HepG2 (cell line): ENCODE measurements around the gene ZC3H14. TPM values are rescaled to one million over a fixed set of nuclear protein-coding genes. Genes with fewer than 3 reads are reported as not detected.
A peak's percentile ranks its signal among the peaks of the same experiment; 100 is the strongest.

ENCODE experiments used
- ATAC-seq: fragments of 200-7000 bp; cut with Tn5 transposase; 3 replicates; pipeline ENCODE4 v1.9.1; 2020; ENCODE audit warnings: mild to moderate bottlenecking, moderate library complexity
- BruUV-seq: library from RNA; stranded (reverse); fragments of 400-500 nt; replicated peaks from 2 replicates; lab custom pipeline; 2021; lab: Mats Ljungman, UMichigan
- CTCF ChIA-PET: fragments of 300-600 bp; formaldehyde crosslinking; extraction: SDS; loops from one replicate; lab custom pipeline; 2021; ENCODE audit warnings: low total read pairs, inconsistent platforms, low intra/inter-chr PET ratio; lab: Yijun Ruan, JAX
- POLR2A ChIA-PET: fragments of 350-600 bp; sonication (Branson Sonifier 250); formaldehyde crosslinking; loops from one replicate; lab custom pipeline; 2020; ENCODE audit warnings: antibody characterized with exemption, inconsistent platforms; lab: Yijun Ruan, JAX
- DNase-seq: peaks from one replicate; pipeline ENCODE4 v3.0.0-alpha.2; 2015; ENCODE audit warnings: low spot score
- FAIRE-seq: peaks from 3 replicates; lab custom pipeline; 2011; peaks lifted over from hg19 to GRCh38; lab: Jason Lieb, UNC
- H2AFZ ChIP-seq: one replicate; pipeline ENCODE4 v1.6.1; 2011; ENCODE audit warnings: low read length, inconsistent platforms
- H3K27ac ChIP-seq: fragments of 300-600 bp; 3 replicates; pipeline ENCODE4 v1.8.0; 2011; ENCODE audit warnings: mixed run types, mild to moderate bottlenecking, mixed read lengths, low read length, inconsistent platforms; ENCODE audit not compliant: insufficient read depth; ENCODE audit errors: extremely low read length
- H3K27me3 ChIP-seq, 2 experiments: fragments of 200-600 bp in 1 of 2; 2 replicates in 1 of 2; 3 replicates in 1 of 2; pipeline versions ENCODE4 v1.6.0 to v1.8.0; 2011; ENCODE audit warnings: low read length in 2 of 2, mild to moderate bottlenecking in 2 of 2, moderate library complexity in 2 of 2, inconsistent platforms in 1 of 2; ENCODE audit not compliant: insufficient read depth in 2 of 2, control insufficient read depth in 1 of 2
- H3K36me3 ChIP-seq, 2 experiments: fragments of 200-600 bp in 1 of 2; replicated peaks in 1 of 2; 2 replicates in 1 of 2; 3 replicates in 1 of 2; pipeline versions ENCODE4 v1.5.1 to v1.8.0; 2011; ENCODE audit warnings: low read length in 2 of 2, inconsistent platforms in 1 of 2; ENCODE audit not compliant: insufficient read depth in 2 of 2, control insufficient read depth in 1 of 2
- H3K4me1 ChIP-seq: 2 replicates; pipeline ENCODE4 v1.5.1; 2012; ENCODE audit warnings: low read length, inconsistent platforms; ENCODE audit not compliant: insufficient read depth
- H3K4me2 ChIP-seq: 2 replicates; pipeline ENCODE4 v1.6.0; 2011; ENCODE audit warnings: low read depth, low read length, inconsistent platforms
- H3K4me3 ChIP-seq, 3 experiments: fragments of 200-600 bp in 1 of 3; sonication (generic), shearing (Covaris generic) in 1 of 3; replicated peaks in 1 of 3; 2 replicates each; pipeline ENCODE4 v1.5.1; 2011 to 2016; ENCODE audit warnings: low read length in 3 of 3, inconsistent platforms in 2 of 3, low read depth in 2 of 3, mild to moderate bottlenecking in 2 of 3, control low read depth in 1 of 3, mixed read lengths in 1 of 3; ENCODE audit not compliant: insufficient read depth in 1 of 3
- H3K79me2 ChIP-seq: one replicate; pipeline ENCODE4 v1.6.1; 2011; ENCODE audit warnings: low read length, inconsistent platforms; ENCODE audit not compliant: insufficient read depth
- H3K9ac ChIP-seq: 2 replicates; pipeline ENCODE4 v1.6.0; 2011; ENCODE audit warnings: mild to moderate bottlenecking, low read depth, low read length, inconsistent platforms; ENCODE audit not compliant: insufficient read depth
- H3K9me3 ChIP-seq: 2 replicates; pipeline ENCODE4 v1.5.1; 2012; ENCODE audit warnings: mild to moderate bottlenecking, low read length
- H4K20me1 ChIP-seq: 2 replicates; pipeline ENCODE4 v1.6.0; 2011; ENCODE audit warnings: inconsistent platforms, mild to moderate bottlenecking, low read length, moderate library complexity; ENCODE audit not compliant: insufficient read depth
- ATF7 ChIP-seq, 2 experiments: fragments of 450-650 bp in 1 of 2; sonication (generic) in 1 of 2; formaldehyde crosslinking in 1 of 2; IDR thresholded peaks; 2 replicates each; pipeline versions ENCODE4 v1.4.0 to v1.6.1; 2016 to 2020; ENCODE audit warnings: antibody characterized with exemption in 1 of 2, mild to moderate bottlenecking in 1 of 2, missing genetic modification reagents in 1 of 2
- CBX1 ChIP-seq: IDR thresholded peaks from one replicate; pipeline ENCODE4 v1.6.1; 2016; ENCODE audit warnings: antibody characterized with exemption, low read depth
- CREM ChIP-seq, 2 experiments: sonication (generic) in 1 of 2; formaldehyde crosslinking in 1 of 2; IDR thresholded peaks; 2 replicates each; pipeline versions ENCODE4 v1.4.0 to v1.6.1; 2016 to 2020; ENCODE audit warnings: antibody characterized with exemption in 1 of 2, mild to moderate bottlenecking in 1 of 2, missing genetic modification reagents in 1 of 2
- KDM1A ChIP-seq: IDR thresholded peaks from 2 replicates; pipeline ENCODE4 v1.6.1; 2016; ENCODE audit warnings: missing compliant biosample characterization
- KDM2A ChIP-seq: sonication (generic); formaldehyde crosslinking; IDR thresholded peaks from 2 replicates; pipeline ENCODE4 v1.4.0; 2020; ENCODE audit warnings: low read depth, missing genetic modification reagents, borderline replicate concordance
- KMT2A ChIP-seq: sonication (generic); formaldehyde crosslinking; IDR thresholded peaks from 2 replicates; pipeline ENCODE4 v1.4.0; 2020; ENCODE audit warnings: missing genetic modification reagents
- MAFF ChIP-seq: IDR thresholded peaks from 2 replicates; pipeline ENCODE4 v1.6.1; 2011; ENCODE audit warnings: low read depth, low read length, improper control_type of control experiment
- MED1 ChIP-seq: sonication (generic); formaldehyde crosslinking; IDR thresholded peaks from 2 replicates; pipeline ENCODE4 v1.4.0; 2020; ENCODE audit warnings: missing genetic modification reagents
- NAIF1 ChIP-seq: sonication (generic); formaldehyde crosslinking; IDR thresholded peaks from 2 replicates; pipeline ENCODE4 v1.5.0; 2020; ENCODE audit warnings: mild to moderate bottlenecking, missing genetic modification reagents, borderline replicate concordance
- NFKBIZ ChIP-seq: IDR thresholded peaks from 2 replicates; pipeline ENCODE4 v1.6.1; 2018; ENCODE audit warnings: missing genetic modification reagents, missing compliant biosample characterization
- SSRP1 ChIP-seq: IDR thresholded peaks from 2 replicates; pipeline ENCODE4 v1.6.1; 2016; ENCODE audit warnings: control low read depth
- TEAD3 ChIP-seq: optimal IDR thresholded peaks from 2 replicates; pipeline ENCODE3; 2016; ENCODE audit warnings: borderline replicate concordance
- TGIF2 ChIP-seq: IDR thresholded peaks from 2 replicates; pipeline ENCODE4 v1.6.1; 2016; ENCODE audit warnings: control low read depth, missing compliant biosample characterization
- ZBTB20 ChIP-seq: sonication (generic); formaldehyde crosslinking; IDR thresholded peaks from 2 replicates; pipeline ENCODE4 v1.8.1; 2023; ENCODE audit warnings: missing genetic modification reagents, low read depth, mild to moderate bottlenecking, borderline replicate concordance
- ZNF34 ChIP-seq: sonication (generic); formaldehyde crosslinking; IDR thresholded peaks from 2 replicates; pipeline ENCODE4 v1.4.0; 2020; ENCODE audit warnings: mild to moderate bottlenecking, missing genetic modification reagents, borderline replicate concordance
- ZNF777 ChIP-seq: sonication (generic); formaldehyde crosslinking; IDR thresholded peaks from 2 replicates; pipeline ENCODE4 v1.4.0; 2020; ENCODE audit warnings: missing genetic modification reagents
- WGBS: methylation state at CpG from one replicate; pipeline ENCODE4 v1.1.6; 2017; ENCODE audit warnings: low lambda C conversion rate; 5-methylcytosine and 5-hydroxymethylcytosine counted together
- in situ Hi-C: cut with HindIII; loops from 2 replicates; pipeline ENCODE4 v1.10.0; 2017; ENCODE audit warnings: low pct_unique_long_range_greater_than_20kb; ENCODE audit not compliant: extremely low pct_ligation_motif_present
- intact Hi-C: fragments of 100-400 bp; cut with micrococcal nuclease; formaldehyde crosslinking; loops from one replicate; pipeline ENCODE4 v1.10.0; 2022; ENCODE audit not compliant: unreplicated experiment
- polyA plus RNA-seq, 8 experiments: library from polyadenylated mRNA; depleted of rRNA in 3 of 8; stranded (reverse) in 7 of 8; unstranded in 1 of 8; fragments of >200 nt; fragmentation: Illumina TruSeq in 4 of 8; extraction: Trizol in 4 of 8; gene quantifications; 2 replicates each; pipeline versions ENCODE4 v1.2.1 to v1.2.3, GENCODE V29; 2011 to 2016; ENCODE audit warnings: low read depth in 4 of 8, missing spikeins in 1 of 8, mixed read lengths in 1 of 8; ENCODE audit not compliant: insufficient read depth in 1 of 8
- total RNA-seq, 5 experiments: library from RNA; depleted of rRNA; stranded (reverse); fragments of >200 nt; fragmentation: Illumina TruSeq; extraction: Trizol; gene quantifications; 2 replicates each; pipeline ENCODE4 v1.2.3, GENCODE V29; 2016; ENCODE audit warnings: low read depth in 1 of 5
- TF ChIP-seq, protein P1 (sequence below): sonication (generic); formaldehyde crosslinking; conservative IDR thresholded peaks from 2 replicates; pipeline ENCODE4 v1.8.0; 2022; ENCODE audit warnings: mild to moderate bottlenecking, moderate library complexity, missing genetic modification reagents
- TF ChIP-seq, protein P2 (sequence below): IDR thresholded peaks from 2 replicates; pipeline ENCODE4 v1.6.1; 2016; ENCODE audit warnings: control low read depth
- TF ChIP-seq, protein P3 (sequence below): sonication (generic); formaldehyde crosslinking; IDR thresholded peaks from 2 replicates; pipeline ENCODE4 v1.5.1; 2020; ENCODE audit warnings: mild to moderate bottlenecking, missing genetic modification reagents, borderline replicate concordance
- TF ChIP-seq, protein P4 (sequence below): sonication (generic); formaldehyde crosslinking; IDR thresholded peaks from 2 replicates; pipeline ENCODE4 v1.5.1; 2020; ENCODE audit warnings: missing genetic modification reagents, mild to moderate bottlenecking, borderline replicate concordance

ZC3H14 gene
- total and polyA plus RNA-seq, 2 of the 13 experiments (the other 11 are each of a cell fraction or from before 2014, with no cell fraction given) = 65.1 to 67.5 TPM

DNA sequence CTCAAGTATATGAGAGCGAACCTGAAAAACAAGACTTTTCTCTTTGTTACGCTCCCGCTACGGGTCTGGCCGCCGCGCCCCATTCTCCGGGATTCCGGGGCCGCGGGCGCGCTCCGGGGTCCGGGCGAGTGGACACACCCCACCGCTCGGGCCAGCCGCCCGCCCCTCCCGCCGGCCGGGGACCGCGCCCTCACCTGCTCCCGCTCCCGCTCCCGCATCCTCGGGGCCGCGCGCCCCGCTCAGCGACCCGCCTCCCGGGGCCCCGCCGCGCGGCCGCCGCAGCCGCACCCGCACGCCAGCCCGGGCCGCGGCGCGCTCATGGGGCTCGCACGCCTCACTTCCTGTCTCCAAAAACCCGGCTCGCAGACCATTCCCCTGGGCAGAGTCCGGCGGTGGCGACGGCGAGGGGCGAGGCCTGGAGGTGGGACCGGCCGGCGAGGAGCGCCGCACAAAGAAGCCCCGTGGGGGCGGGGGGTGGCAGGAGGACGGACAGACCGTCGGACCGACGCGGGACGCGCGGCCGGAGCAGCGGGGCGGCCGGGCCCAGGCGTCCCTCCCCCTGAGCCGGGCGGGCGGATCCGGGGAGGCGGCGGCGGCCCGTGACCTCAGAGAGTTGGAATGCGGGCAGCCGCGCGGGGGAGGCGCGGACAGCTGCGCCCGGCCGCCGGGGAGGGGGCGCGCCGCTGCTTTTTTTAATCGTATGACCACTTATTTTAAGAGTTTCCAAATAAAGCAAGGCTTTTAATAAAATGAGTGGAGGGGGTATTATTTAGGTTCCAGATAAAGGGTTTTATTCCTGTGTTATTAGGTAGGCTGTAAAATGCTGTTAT is 8.2 kb upstream of the ZC3H14 start, which contains the start of gene PTPN21:
Gene PTPN21, minus strand, starts transcription at position 551 of the 830 bp plus-strand sequence. CDS start 4,590 bp downstream, outside the sequence.
- POLR2A ChIA-PET = no interaction called here
- peak within 1 kb of the TSS; percentile 48 for H3K27ac ChIP-seq
- CTCF ChIA-PET = no interaction called here
- TF ChIP-seq, protein P1, sequence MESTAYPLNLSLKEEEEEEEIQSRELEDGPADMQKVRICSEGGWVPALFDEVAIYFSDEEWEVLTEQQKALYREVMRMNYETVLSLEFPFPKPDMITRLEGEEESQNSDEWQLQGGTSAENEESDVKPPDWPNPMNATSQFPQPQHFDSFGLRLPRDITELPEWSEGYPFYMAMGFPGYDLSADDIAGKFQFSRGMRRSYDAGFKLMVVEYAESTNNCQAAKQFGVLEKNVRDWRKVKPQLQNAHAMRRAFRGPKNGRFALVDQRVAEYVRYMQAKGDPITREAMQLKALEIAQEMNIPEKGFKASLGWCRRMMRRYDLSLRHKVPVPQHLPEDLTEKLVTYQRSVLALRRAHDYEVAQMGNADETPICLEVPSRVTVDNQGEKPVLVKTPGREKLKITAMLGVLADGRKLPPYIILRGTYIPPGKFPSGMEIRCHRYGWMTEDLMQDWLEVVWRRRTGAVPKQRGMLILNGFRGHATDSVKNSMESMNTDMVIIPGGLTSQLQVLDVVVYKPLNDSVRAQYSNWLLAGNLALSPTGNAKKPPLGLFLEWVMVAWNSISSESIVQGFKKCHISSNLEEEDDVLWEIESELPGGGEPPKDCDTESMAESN = 0 out of 2 replicates have a peak, but pooled peaks have one; percentile 32
- TF ChIP-seq NFKBIZ (CRISPR knock-in tag) = no peak
- TF ChIP-seq MED1 (CRISPR knock-in tag) = no peak
- no peak for TF ChIP-seq MAFF
- no peak for TF ChIP-seq SSRP1 (CRISPR knock-in tag)
- no peak for TF ChIP-seq ZNF34
- TF ChIP-seq, protein P2, sequence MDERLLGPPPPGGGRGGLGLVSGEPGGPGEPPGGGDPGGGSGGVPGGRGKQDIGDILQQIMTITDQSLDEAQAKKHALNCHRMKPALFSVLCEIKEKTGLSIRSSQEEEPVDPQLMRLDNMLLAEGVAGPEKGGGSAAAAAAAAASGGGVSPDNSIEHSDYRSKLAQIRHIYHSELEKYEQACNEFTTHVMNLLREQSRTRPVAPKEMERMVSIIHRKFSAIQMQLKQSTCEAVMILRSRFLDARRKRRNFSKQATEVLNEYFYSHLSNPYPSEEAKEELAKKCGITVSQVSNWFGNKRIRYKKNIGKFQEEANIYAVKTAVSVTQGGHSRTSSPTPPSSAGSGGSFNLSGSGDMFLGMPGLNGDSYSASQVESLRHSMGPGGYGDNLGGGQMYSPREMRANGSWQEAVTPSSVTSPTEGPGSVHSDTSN (CRISPR knock-in tag) = no peak
- TF ChIP-seq ZNF777 = peak; percentile 93
- peak; percentile 64 for TF ChIP-seq TEAD3 (CRISPR knock-in tag)
- TF ChIP-seq NAIF1 (CRISPR knock-in tag) = no peak
- TF ChIP-seq ATF7 (IDR thresholded peaks at IDR 0.05) = no peak
- peak; percentile 84 for TF ChIP-seq ATF7 (CRISPR knock-in tag; IDR thresholded peaks at IDR 0.05)
- peak; percentile 46; the same call in 1 of the 2 replicates for TF ChIP-seq KDM2A (CRISPR knock-in tag)
- TF ChIP-seq KMT2A (CRISPR knock-in tag) = no peak
- TF ChIP-seq KDM1A (CRISPR knock-in tag) = no peak
- TF ChIP-seq CBX1 = no peak
- no peak for TF ChIP-seq ZBTB20 (CRISPR knock-in tag)
- TF ChIP-seq CREM (IDR thresholded peaks at IDR 0.05) = no peak
- TF ChIP-seq CREM (CRISPR knock-in tag; IDR thresholded peaks at IDR 0.05) = no peak
- TF ChIP-seq, protein P3, sequence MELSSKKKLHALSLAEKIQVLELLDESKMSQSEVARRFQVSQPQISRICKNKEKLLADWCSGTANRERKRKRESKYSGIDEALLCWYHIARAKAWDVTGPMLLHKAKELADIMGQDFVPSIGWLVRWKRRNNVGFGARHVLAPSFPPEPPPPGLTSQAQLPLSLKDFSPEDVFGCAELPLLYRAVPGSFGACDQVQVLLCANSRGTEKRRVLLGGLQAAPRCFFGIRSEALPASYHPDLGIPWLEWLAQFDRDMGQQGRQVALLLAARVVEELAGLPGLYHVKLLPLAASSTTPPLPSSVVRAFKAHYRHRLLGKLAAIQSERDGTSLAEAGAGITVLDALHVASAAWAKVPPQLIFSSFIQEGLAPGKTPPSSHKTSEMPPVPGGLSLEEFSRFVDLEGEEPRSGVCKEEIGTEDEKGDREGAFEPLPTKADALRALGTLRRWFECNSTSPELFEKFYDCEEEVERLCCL (CRISPR knock-in tag) = no peak
- TF ChIP-seq TGIF2 (CRISPR knock-in tag) = no peak
- TF ChIP-seq, protein P4, sequence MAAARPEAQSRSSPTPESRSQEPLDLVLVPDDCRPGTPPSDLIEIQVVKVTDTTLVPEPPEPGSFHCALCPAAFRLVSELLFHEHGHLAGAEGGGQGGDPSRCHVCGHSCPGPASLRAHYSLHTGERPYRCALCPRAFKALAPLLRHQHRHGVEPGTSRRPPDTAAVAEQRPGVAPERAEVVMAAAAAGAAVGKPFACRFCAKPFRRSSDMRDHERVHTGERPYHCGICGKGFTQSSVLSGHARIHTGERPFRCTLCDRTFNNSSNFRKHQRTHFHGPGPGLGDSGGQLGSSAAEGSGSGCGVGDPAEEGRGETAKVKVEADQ (CRISPR knock-in tag) = no peak

More for the DNA sequence above, 8.2 kb upstream of the ZC3H14 start, which contains the start of gene PTPN21:
- peak within 1 kb of the TSS; percentile 78 for H3K9ac ChIP-seq
- H3K4me2 ChIP-seq = peak within 1 kb of the TSS; percentile 79
- peak within 1 kb of the TSS; percentile 78 to 99 (median 83) for H3K4me3 ChIP-seq
- intact Hi-C loops = loop anchor here (10.0 kb wide), 1 partner anchor 170 kb away; the partner anchor contains the start of gene SPATA7
- DNase-seq (peak; percentile 43), ATAC-seq (peak; percentile 93), FAIRE-seq (no peak)
- H3K9me3 ChIP-seq = no peaks in the 10 kb centered on the region
- no peaks in the 10 kb centered on the region for H3K27me3 ChIP-seq
- 2% methylated on average over 16 of the region's 103 CpGs for WGBS
- H4K20me1 ChIP-seq = no peaks in the 10 kb centered on the region
- H2AFZ ChIP-seq = peak within 1 kb of the TSS; percentile 64
- no peaks in the 10 kb centered on the region for H3K79me2 ChIP-seq
- peaks cover 35% of the 10 kb centered on the region for H3K4me1 ChIP-seq
- BruUV-seq = TSS peak; percentile 79
- no peaks in the 10 kb centered on the region for H3K36me3 ChIP-seq
- in situ Hi-C loops = no loop called here
